D721Med (cell line): Measurements from ENCODE around the gene E2F8.

ENCODE experiments used
- DNase-seq: peaks from one replicate; pipeline ENCODE4 v3.0.0; 2011; ENCODE audit warnings: low spot score; ENCODE audit not compliant: insufficient read length
- FAIRE-seq: peaks from 2 replicates; lab custom pipeline; 2011; peaks lifted over from hg19 to GRCh38; lab: Jason Lieb, UNC
- CTCF ChIP-seq: IDR thresholded peaks from 2 replicates; pipeline ENCODE4 v1.5.1; 2012; ENCODE audit warnings: mild to moderate bottlenecking, control low read depth; ENCODE audit not compliant: insufficient read depth; ENCODE audit errors: missing control alignments

E2F8 gene

GRCh38 chr11:19243143-19243542 is 2.4 kb upstream of the E2F8 start:
- FAIRE-seq = no peak
- DNase-seq = no peak
- no peak for TF ChIP-seq CTCF

DNA sequence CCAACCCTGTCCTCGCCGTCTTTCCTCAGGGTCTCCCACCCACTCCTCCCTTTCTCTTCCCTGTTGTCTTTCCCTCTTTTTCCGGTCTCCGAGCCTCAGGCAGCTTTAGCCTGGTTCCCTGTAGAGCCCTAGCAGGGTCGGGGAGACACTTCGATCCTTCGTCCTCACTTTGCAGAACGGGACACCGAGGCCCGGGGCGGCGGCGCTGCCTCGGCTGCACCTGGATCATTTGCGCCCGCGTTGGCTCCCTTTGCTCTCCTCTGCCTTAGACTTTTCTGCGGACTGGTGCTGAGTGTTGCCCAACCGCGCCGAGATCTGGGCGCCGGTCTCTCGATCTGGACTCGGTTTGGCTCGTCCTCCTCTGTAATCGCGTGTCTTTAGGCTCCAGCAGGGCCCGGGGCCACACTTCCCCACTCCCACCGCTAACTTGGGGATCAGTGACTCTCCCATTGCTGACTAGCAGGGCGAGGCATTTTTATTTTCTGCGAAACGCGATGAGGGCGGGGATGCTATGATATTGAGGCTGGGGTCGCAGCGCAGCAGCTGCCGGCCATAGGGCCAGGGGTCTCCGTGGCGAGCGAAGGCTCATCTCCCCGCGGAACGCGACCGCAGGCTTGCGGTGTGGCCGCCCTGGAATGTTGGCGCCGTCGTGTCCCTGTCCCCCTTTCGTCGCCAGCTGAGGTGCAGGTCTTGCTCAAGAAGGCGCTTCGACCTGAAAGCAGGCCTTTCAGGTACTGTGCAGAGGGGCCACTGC is 1.6 kb upstream of the E2F8 start:
- FAIRE-seq = no peak
- no peak for DNase-seq

GRCh38 chr11:19241260-19242178 is 774 bp upstream of the E2F8 start:
- DNase-seq (no peak), FAIRE-seq (no peak)
- no peak for TF ChIP-seq CTCF

More for the DNA sequence above, 1.6 kb upstream of the E2F8 start:
- TF ChIP-seq CTCF = no peak

- FAIRE-seq (no peak), DNase-seq (no peak)
These were observed 1.7 kb downstream of the E2F8 start for GRCh38 chr11:19239039-19239438.

DNA sequence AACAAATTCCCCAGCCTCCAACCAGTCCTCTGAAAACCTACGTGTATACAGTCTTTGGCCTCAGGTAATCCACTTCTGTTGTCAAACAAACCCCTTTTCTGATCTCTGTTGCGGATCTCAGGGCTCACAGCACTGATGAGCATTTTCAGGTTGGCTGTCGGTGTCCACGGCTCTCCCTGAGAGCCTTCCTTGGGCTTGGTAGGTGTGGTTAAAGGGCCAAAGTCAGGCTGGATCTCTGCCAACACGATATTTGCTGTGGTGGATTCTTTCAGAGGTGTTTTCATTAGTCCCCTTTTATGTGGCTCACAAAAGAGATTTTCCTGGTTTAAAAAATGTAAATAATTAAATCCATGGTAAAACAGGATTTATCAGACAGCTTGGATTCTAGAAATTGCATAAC is 2.9 kb downstream of the E2F8 start:
- FAIRE-seq (no peak), DNase-seq (no peak)
- no peak for TF ChIP-seq CTCF

More at GRCh38 chr11:19239039-19239438, 1.7 kb downstream of the E2F8 start:
- TF ChIP-seq CTCF = no peak

- DNase-seq = no peak
- FAIRE-seq = no peak
- no peak for TF ChIP-seq CTCF
These were observed 3.4 kb downstream of the E2F8 start for GRCh38 chr11:19237381-19237780.
